Astrocyte of the hippocampus (primary cell): ENCODE data around the gene TRIM50.
"Not testable (repeated sequence)": the region's sequence is repeated elsewhere in the genome, so short reads cannot be mapped to it uniquely, and the experiment has no call there.

ENCODE experiments used
- DNase-seq: peaks from one replicate; pipeline ENCODE4 v3.0.0; 2011; ENCODE audit warnings: low read depth, low spot score

The TRIM50 gene

GRCh38 chr7:73327922-73328321, at the start of gene TRIM50, which contains the start of gene FKBP6:
Gene TRIM50 (minus strand): TSS chr7:73328082. CDS start chr7:73324787, 3,295 bp downstream.
Gene FKBP6 (plus strand): TSS chr7:73328161. CDS start chr7:73328429, 268 bp downstream.
- not testable (repeated sequence) for DNase-seq

GRCh38 chr7:73376671-73377412, 49.0 kb upstream of the TRIM50 start:
- DNase-seq = no peak

- DNase-seq = not testable (repeated sequence)
Observed at GRCh38 chr7:73376262-73376661, 48.4 kb upstream of the TRIM50 start.

GRCh38 chr7:73373741-73374140, 45.9 kb upstream of the TRIM50 start:
- no peak for DNase-seq

- no peak for DNase-seq
Observed at GRCh38 chr7:73369622-73370021, 41.7 kb upstream of the TRIM50 start.

- no peak for DNase-seq
Observed at GRCh38 chr7:73369009-73369408, 41.1 kb upstream of the TRIM50 start.

GRCh38 chr7:73366990-73367389, 39.1 kb upstream of the TRIM50 start:
- no peak for DNase-seq

GRCh38 chr7:73366127-73366526, 38.2 kb upstream of the TRIM50 start:
- DNase-seq = no peak

GRCh38 chr7:73364006-73364728, 36.3 kb upstream of the TRIM50 start:
- DNase-seq = no peak

- DNase-seq = no peak
Observed at GRCh38 chr7:73363225-73364005, 35.5 kb upstream of the TRIM50 start.

- not testable (repeated sequence) for DNase-seq
Observed at GRCh38 chr7:73360590-73360989, 32.7 kb upstream of the TRIM50 start.

- DNase-seq = no peak
Observed at GRCh38 chr7:73359746-73360375, 32.0 kb upstream of the TRIM50 start.

GRCh38 chr7:73359306-73359705, 31.4 kb upstream of the TRIM50 start:
- no peak for DNase-seq

GRCh38 chr7:73358590-73359275, 30.9 kb upstream of the TRIM50 start:
- DNase-seq = no peak

GRCh38 chr7:73356159-73356558, 28.3 kb upstream of the TRIM50 start:
- no peak for DNase-seq

GRCh38 chr7:73354821-73355220, 26.9 kb upstream of the TRIM50 start:
- DNase-seq = no peak

- DNase-seq = no peak
Observed at GRCh38 chr7:73354196-73354595, 26.3 kb upstream of the TRIM50 start.

GRCh38 chr7:73353243-73353642, 25.4 kb upstream of the TRIM50 start:
- no peak for DNase-seq

- DNase-seq = no peak
Observed at GRCh38 chr7:73352784-73353183, 24.9 kb upstream of the TRIM50 start.

GRCh38 chr7:73351447-73352167, 23.7 kb upstream of the TRIM50 start:
- DNase-seq = no peak
